ENCODE measurements around the gene GIPC2. TPM values are rescaled to one million over a fixed set of nuclear protein-coding genes. Genes with fewer than 3 reads are reported as not detected.

GIPC2 gene
- total RNA-seq, 1 experiment from 2014 or later, result 2.8 TPM

- intact Hi-C loops (cut with micrococcal nuclease; ENCODE audit: unreplicated experiment), result loop anchor here (1.0 kb wide), 1 partner anchor 25 kb away; the partner anchor contains the start of gene FUBP1
- peaks cover 8% of the 10 kb centered on the region for H3K4me1 Mint-ChIP-seq (ENCODE audit: low read depth, unreplicated experiment)
- H3K36me3 Mint-ChIP-seq (ENCODE audit: insufficient read depth, unreplicated experiment), result peaks cover 14% of the 10 kb centered on the region
- H3K27me3 Mint-ChIP-seq (ENCODE audit: unreplicated experiment), result no peaks in the 10 kb centered on the region
- TSS peak; percentile 99 for BruUV-seq (replicated peaks)
- H3K4me3 Mint-ChIP-seq (ENCODE audit: low read depth, unreplicated experiment), result peak overlapping the region; percentile 75
- peak overlapping the region; percentile 69 for H3K27ac Mint-ChIP-seq (ENCODE audit: unreplicated experiment)
- no peaks in the 10 kb centered on the region for H3K9me3 Mint-ChIP-seq (ENCODE audit: low read depth, unreplicated experiment)
- peak; percentile 25 for DNase-seq
- TF ChIP-seq, protein P1, sequence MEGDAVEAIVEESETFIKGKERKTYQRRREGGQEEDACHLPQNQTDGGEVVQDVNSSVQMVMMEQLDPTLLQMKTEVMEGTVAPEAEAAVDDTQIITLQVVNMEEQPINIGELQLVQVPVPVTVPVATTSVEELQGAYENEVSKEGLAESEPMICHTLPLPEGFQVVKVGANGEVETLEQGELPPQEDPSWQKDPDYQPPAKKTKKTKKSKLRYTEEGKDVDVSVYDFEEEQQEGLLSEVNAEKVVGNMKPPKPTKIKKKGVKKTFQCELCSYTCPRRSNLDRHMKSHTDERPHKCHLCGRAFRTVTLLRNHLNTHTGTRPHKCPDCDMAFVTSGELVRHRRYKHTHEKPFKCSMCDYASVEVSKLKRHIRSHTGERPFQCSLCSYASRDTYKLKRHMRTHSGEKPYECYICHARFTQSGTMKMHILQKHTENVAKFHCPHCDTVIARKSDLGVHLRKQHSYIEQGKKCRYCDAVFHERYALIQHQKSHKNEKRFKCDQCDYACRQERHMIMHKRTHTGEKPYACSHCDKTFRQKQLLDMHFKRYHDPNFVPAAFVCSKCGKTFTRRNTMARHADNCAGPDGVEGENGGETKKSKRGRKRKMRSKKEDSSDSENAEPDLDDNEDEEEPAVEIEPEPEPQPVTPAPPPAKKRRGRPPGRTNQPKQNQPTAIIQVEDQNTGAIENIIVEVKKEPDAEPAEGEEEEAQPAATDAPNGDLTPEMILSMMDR (IDR thresholded peaks at IDR 0.05; ENCODE audit: unreplicated experiment), result no peak
- CTCF ChIA-PET, result interaction anchor here (0.6 to 1.5 kb wide), 5 partner anchors 26 to 468 kb away, joined by 3 to 10 read pairs (median 5); partner anchors contain the start of genes FUBP1 and MIGA1
Observed at GRCh38 chr1:78003882-78004718, 41.7 kb upstream of the GIPC2 start.

DNA sequence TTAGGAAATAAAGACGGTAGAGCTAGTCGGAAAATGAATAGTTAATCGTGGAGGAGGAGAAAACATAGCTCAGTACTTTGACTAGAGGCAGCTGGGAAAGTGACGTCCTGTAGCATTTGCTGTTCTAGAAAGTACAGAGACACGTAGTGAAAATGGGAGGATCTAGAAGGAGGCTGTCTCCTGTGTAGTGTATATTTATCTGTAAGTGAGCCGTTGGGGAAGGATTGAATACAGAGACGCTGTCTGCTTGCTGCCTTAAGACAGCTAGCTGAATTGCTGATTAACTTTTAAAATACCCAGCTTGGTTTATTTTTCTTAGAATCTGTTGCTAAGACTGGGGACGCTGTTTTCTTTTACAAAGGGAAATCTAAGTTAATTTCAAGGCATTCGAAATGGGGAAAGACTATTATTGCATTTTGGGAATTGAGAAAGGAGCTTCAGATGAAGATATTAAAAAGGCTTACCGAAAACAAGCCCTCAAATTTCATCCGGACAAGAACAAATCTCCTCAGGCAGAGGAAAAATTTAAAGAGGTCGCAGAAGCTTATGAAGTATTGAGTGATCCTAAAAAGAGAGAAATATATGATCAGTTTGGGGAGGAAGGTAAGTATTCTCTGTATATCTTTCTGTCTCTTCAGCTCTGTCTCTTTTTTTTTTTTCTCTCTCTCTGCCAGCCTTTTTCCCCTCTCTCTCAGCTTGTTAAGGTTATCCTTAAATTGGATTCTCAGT, 40.9 kb upstream of the GIPC2 start, which contains the start of gene DNAJB4:
TSS of gene DNAJB4 (plus strand) at position 221 of the 729 bp plus-strand sequence. CDS start at position 393, 172 bp downstream.
- H3K27ac Mint-ChIP-seq (ENCODE audit: unreplicated experiment), result peak within 1 kb of the TSS; percentile 69
- no TSS peak for BruUV-seq (replicated peaks)
- CTCF ChIA-PET, result interaction anchor here (0.6 to 1.5 kb wide), 6 partner anchors 11 to 226 kb away, joined by 3 to 10 read pairs (median 4); partner anchors contain the start of genes FUBP1 and MIGA1
- no peaks in the 10 kb centered on the region for H3K27me3 Mint-ChIP-seq (ENCODE audit: unreplicated experiment)
- peak; percentile 60 for DNase-seq
- intact Hi-C loops (cut with micrococcal nuclease; ENCODE audit: unreplicated experiment), result loop anchor here (1.0 kb wide), 2 partner anchors 26 to 109 kb away; partner anchors contain the start of gene FUBP1
- H3K36me3 Mint-ChIP-seq (ENCODE audit: insufficient read depth, unreplicated experiment), result peaks cover 14% of the 10 kb centered on the region
- peaks cover 8% of the 10 kb centered on the region for H3K4me1 Mint-ChIP-seq (ENCODE audit: low read depth, unreplicated experiment)
- peak within 1 kb of the TSS; percentile 75 for H3K4me3 Mint-ChIP-seq (ENCODE audit: low read depth, unreplicated experiment)
- TF ChIP-seq, protein P1 (IDR thresholded peaks at IDR 0.05; ENCODE audit: unreplicated experiment), result no peak
- no peaks in the 10 kb centered on the region for H3K9me3 Mint-ChIP-seq (ENCODE audit: low read depth, unreplicated experiment)

DNA sequence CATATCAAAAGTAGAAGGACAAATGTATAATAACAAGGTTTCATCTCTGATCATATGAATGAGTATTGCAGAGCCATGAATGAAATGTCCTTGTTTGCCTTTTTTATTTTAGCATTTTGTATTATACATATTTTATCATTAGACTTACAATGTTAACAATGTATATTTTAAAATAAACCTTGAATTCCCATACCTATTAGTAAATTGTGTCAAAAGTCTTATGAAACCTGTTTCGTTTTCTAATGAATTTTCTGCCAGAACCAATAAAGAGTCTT, 40.4 kb upstream of the GIPC2 start:
- CTCF ChIA-PET, result interaction anchor here (0.9 to 1.5 kb wide), 5 partner anchors 12 to 109 kb away, joined by 3 to 10 read pairs (median 4); partner anchors contain the start of gene FUBP1
- Mint-ChIP-seq H3K4me1 (ENCODE audit: low read depth, unreplicated experiment) (peaks cover 8% of the 10 kb centered on the region), H3K36me3 (ENCODE audit: insufficient read depth, unreplicated experiment) (peaks cover 14% of the 10 kb centered on the region), H3K27me3 (ENCODE audit: unreplicated experiment) (no peaks in the 10 kb centered on the region), H3K27ac (ENCODE audit: unreplicated experiment) (peak overlapping the region; percentile 69), H3K4me3 (ENCODE audit: low read depth, unreplicated experiment) (peak overlapping the region; percentile 75), H3K9me3 (ENCODE audit: low read depth, unreplicated experiment) (no peaks in the 10 kb centered on the region)
- TF ChIP-seq, protein P1 (IDR thresholded peaks at IDR 0.05; ENCODE audit: unreplicated experiment), result no peak
- DNase-seq, result no peak
- TSS peak; percentile 59 for BruUV-seq (replicated peaks)
- intact Hi-C loops (cut with micrococcal nuclease; ENCODE audit: unreplicated experiment), result loop anchor here (1.0 kb wide), 1 partner anchor 109 kb away; no protein-coding TSS in a partner anchor

DNA sequence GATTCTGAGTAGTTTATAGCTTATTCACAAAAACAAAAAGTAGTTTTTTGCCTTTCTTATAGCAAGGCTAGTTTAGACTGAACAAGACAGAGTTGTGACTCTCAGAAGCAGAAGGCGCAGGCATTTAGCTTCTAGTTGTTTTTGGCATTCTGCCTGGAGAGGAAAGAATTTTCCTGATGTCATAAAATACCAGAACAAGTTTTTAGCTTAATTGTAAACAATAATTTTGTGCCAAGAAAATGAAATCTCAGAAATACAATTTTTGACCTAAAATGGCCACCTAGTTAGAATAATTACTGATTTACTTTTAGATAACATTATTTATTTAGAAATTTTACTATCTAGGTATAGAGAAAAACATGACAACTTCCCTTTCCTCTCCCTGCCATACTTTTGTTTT, 40.0 kb upstream of the GIPC2 start:
- Mint-ChIP-seq H3K9me3 (ENCODE audit: low read depth, unreplicated experiment) (no peaks in the 10 kb centered on the region), H3K4me3 (ENCODE audit: low read depth, unreplicated experiment) (peak overlapping the region; percentile 75), H3K27me3 (ENCODE audit: unreplicated experiment) (no peaks in the 10 kb centered on the region), H3K4me1 (ENCODE audit: low read depth, unreplicated experiment) (peaks cover 8% of the 10 kb centered on the region), H3K36me3 (ENCODE audit: insufficient read depth, unreplicated experiment) (peaks cover 14% of the 10 kb centered on the region), H3K27ac (ENCODE audit: unreplicated experiment) (peak overlapping the region; percentile 69)
- CTCF ChIA-PET, result interaction anchor here (0.9 to 1.5 kb wide), 4 partner anchors 12 to 109 kb away, joined by 3 to 5 read pairs (median 4); no protein-coding TSS in a partner anchor
- intact Hi-C loops (cut with micrococcal nuclease; ENCODE audit: unreplicated experiment), result loop anchor here (1.0 kb wide), 1 partner anchor 109 kb away; no protein-coding TSS in a partner anchor
- no TSS peak for BruUV-seq (replicated peaks)
- TF ChIP-seq, protein P1 (IDR thresholded peaks at IDR 0.05; ENCODE audit: unreplicated experiment), result no peak
- peak; percentile 32 for DNase-seq

All from Calu3 (cell line).